MM.1S (cell line): Measurements from ENCODE around the gene FAM221A.

Experiments
- DNase-seq: peaks from one replicate; pipeline ENCODE4 v3.0.0-alpha.2; 2015
- H2AFZ ChIP-seq: fragments of 300-600 bp; sonication (generic); 2 replicates; pipeline ENCODE4 v1.6.0; 2016; ENCODE audit warnings: antibody characterized with exemption, low read length
- H3F3A ChIP-seq: fragments of 300-600 bp; sonication (generic); 2 replicates; pipeline ENCODE4 v1.6.1; 2016; ENCODE audit warnings: mild to moderate bottlenecking, antibody characterized with exemption, low read length, moderate library complexity, mixed read lengths; ENCODE audit not compliant: insufficient read depth
- H3K27ac ChIP-seq: fragments of 300-600 bp; sonication (generic); 2 replicates; pipeline ENCODE4 v1.5.1; 2016; ENCODE audit warnings: mild to moderate bottlenecking, low read length
- H3K27me3 ChIP-seq: fragments of 300-600 bp; sonication (generic); replicated peaks from 2 replicates; pipeline ENCODE4 v1.6.0; 2016; ENCODE audit warnings: low read length; ENCODE audit not compliant: insufficient read depth
- H3K36me3 ChIP-seq: fragments of 300-600 bp; sonication (generic); replicated peaks from 2 replicates; pipeline ENCODE4 v1.6.1; 2016; ENCODE audit warnings: mild to moderate bottlenecking, low read length, mixed read lengths; ENCODE audit not compliant: insufficient read depth
- H3K4me1 ChIP-seq: fragments of 300-600 bp; sonication (generic); 2 replicates; pipeline ENCODE4 v1.6.1; 2016; ENCODE audit warnings: low read length, mixed read lengths
- H3K4me2 ChIP-seq: fragments of 300-600 bp; sonication (generic); 2 replicates; pipeline ENCODE4 v1.6.0; 2016; ENCODE audit warnings: low read depth, low read length
- H3K4me3 ChIP-seq: fragments of 300-600 bp; sonication (generic); 2 replicates; pipeline ENCODE4 v1.5.1; 2016; ENCODE audit warnings: low read length, mixed read lengths
- H3K79me2 ChIP-seq: fragments of 300-600 bp; sonication (generic); 2 replicates; pipeline ENCODE4 v1.6.1; 2016; ENCODE audit warnings: mixed run types, low read length, mixed read lengths
- H3K9ac ChIP-seq: fragments of 300-600 bp; sonication (generic); 2 replicates; pipeline ENCODE4 v1.6.1; 2016; ENCODE audit warnings: low read length, mixed read lengths
- H3K9me2 ChIP-seq: fragments of 300-600 bp; sonication (generic); replicated peaks from 2 replicates; pipeline ENCODE4 v1.6.1; 2016; ENCODE audit warnings: mild to moderate bottlenecking, low read length, mixed read lengths; ENCODE audit not compliant: insufficient read depth
- H3K9me3 ChIP-seq: fragments of 300-600 bp; sonication (generic); replicated peaks from 2 replicates; pipeline ENCODE4 v1.6.1; 2016; ENCODE audit warnings: mild to moderate bottlenecking, low read length, mixed read lengths; ENCODE audit not compliant: insufficient read depth
- H4K20me1 ChIP-seq: fragments of 300-600 bp; sonication (generic); 2 replicates; pipeline ENCODE4 v1.6.1; 2016; ENCODE audit warnings: mild to moderate bottlenecking, low read length, moderate library complexity, mixed read lengths; ENCODE audit not compliant: insufficient read depth
- EZH2 ChIP-seq: fragments of 300-600 bp; sonication (generic); optimal IDR thresholded peaks from 2 replicates; pipeline ENCODE3; 2017; ENCODE audit warnings: low read depth, mild to moderate bottlenecking, antibody characterized with exemption, low read length, mixed read lengths
- EZH2phosphoT487 ChIP-seq: fragments of 300-600 bp; sonication (generic); IDR thresholded peaks from 2 replicates; pipeline ENCODE4 v1.6.1; 2018; ENCODE audit warnings: antibody characterized with exemption, low read length
- TF ChIP-seq, protein P1 (sequence below): fragments of 300-600 bp; sonication (generic); IDR thresholded peaks from 2 replicates; pipeline ENCODE4 v1.5.1; 2016; ENCODE audit warnings: antibody characterized with exemption, low read length, mixed read lengths

FAM221A gene

DNA sequence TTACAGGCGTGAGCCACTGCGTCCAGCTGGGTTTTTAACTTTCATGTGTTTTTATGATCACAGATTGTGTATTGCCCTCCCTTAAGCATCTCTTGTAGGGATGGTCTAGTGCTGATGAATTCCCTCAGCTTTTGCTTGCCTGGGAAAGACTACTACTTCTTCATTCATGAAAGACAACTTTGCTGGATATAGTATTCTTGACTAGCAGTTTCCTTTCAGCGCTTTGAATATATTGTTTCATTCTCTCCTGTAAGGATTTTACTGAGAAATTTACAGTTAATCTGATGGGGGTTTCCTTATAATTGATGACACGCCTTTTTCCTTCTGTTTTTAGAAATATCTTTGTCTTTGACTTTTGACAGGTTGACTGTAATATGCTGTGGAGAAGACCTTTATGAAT lies 63.2 kb downstream of the FAM221A start:
- Histone ChIP-seq H3F3A (no peaks in the 10 kb centered on the region), H3K9ac (no peak overlapping the region), H2AFZ (no peak overlapping the region), H3K36me3 (no peaks in the 10 kb centered on the region), H3K9me3 (no peaks in the 10 kb centered on the region), H4K20me1 (no peaks in the 10 kb centered on the region), H3K4me1 (no peaks in the 10 kb centered on the region), H3K27ac (no peak overlapping the region), H3K4me2 (no peak overlapping the region), H3K27me3 (no peaks in the 10 kb centered on the region), H3K79me2 (no peaks in the 10 kb centered on the region), H3K9me2 (no peaks in the 10 kb centered on the region), H3K4me3 (no peak overlapping the region)
- TF ChIP-seq, protein P1, sequence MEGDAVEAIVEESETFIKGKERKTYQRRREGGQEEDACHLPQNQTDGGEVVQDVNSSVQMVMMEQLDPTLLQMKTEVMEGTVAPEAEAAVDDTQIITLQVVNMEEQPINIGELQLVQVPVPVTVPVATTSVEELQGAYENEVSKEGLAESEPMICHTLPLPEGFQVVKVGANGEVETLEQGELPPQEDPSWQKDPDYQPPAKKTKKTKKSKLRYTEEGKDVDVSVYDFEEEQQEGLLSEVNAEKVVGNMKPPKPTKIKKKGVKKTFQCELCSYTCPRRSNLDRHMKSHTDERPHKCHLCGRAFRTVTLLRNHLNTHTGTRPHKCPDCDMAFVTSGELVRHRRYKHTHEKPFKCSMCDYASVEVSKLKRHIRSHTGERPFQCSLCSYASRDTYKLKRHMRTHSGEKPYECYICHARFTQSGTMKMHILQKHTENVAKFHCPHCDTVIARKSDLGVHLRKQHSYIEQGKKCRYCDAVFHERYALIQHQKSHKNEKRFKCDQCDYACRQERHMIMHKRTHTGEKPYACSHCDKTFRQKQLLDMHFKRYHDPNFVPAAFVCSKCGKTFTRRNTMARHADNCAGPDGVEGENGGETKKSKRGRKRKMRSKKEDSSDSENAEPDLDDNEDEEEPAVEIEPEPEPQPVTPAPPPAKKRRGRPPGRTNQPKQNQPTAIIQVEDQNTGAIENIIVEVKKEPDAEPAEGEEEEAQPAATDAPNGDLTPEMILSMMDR, result no peak
- no peak for TF ChIP-seq EZH2
- TF ChIP-seq EZH2phosphoT487, result no peak
- DNase-seq, result no peak

DNA sequence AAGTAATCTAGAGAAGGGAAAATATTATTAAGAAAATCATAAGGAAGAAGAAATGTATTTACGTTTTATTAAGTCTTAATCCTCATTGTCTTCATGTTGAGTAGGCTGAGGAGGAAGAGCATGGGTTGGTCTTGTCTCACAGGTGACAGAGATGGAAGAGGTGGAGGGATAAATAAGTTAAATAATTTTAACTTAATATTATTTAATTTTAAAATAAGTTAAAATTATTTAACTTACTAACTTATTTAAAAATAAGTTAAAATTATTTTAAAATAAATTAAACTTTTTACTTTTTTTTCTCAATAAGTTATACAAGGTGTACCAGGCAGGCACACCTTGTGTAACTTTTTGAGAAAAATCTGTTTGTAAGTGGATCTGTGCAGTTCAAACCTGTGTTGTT lies 66.6 kb downstream of the FAM221A start:
- H3K27me3 ChIP-seq, result no peaks in the 10 kb centered on the region
- TF ChIP-seq, protein P1, result no peak
- TF ChIP-seq EZH2, result no peak
- no peak for TF ChIP-seq EZH2phosphoT487
- H3F3A ChIP-seq, result no peaks in the 10 kb centered on the region
- no peak overlapping the region for H3K4me3 ChIP-seq
- no peak overlapping the region for H2AFZ ChIP-seq
- H3K4me2 ChIP-seq, result no peak overlapping the region
- H3K9ac ChIP-seq, result no peak overlapping the region
- no peaks in the 10 kb centered on the region for H3K9me2 ChIP-seq
- H3K4me1 ChIP-seq, result no peaks in the 10 kb centered on the region
- no peaks in the 10 kb centered on the region for H3K9me3 ChIP-seq
- H3K79me2 ChIP-seq, result no peaks in the 10 kb centered on the region
- H3K36me3 ChIP-seq, result no peaks in the 10 kb centered on the region
- H3K27ac ChIP-seq, result no peak overlapping the region
- DNase-seq, result no peak
- no peaks in the 10 kb centered on the region for H4K20me1 ChIP-seq

DNA sequence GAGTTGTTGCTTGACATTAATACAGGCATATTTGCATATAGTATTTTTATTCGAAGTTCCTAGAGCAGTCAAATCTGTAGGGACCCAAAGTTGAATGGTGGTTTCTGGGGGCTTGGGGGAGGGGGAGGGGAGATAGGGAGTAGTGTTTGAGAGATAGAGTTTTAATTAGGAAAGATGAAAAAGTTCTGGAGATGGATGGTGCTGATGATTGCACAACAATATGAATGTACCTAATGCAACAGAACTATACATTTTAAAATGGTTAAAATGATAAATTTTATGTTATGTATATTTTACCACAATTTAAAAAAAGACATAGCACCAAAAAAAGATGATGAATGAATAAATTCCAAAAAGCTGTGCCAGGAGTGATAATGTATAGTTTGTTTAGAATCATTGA lies 71.9 kb downstream of the FAM221A start:
- H3K4me3 ChIP-seq, result no peak overlapping the region

More for the DNA sequence above, 71.9 kb downstream of the FAM221A start:
- no peak overlapping the region for H3K27ac ChIP-seq
- H3K79me2 ChIP-seq, result no peaks in the 10 kb centered on the region
- no peaks in the 10 kb centered on the region for H3K4me1 ChIP-seq
- TF ChIP-seq EZH2phosphoT487, result no peak
- TF ChIP-seq, protein P1, result no peak
- TF ChIP-seq EZH2, result no peak
- H2AFZ ChIP-seq, result no peak overlapping the region
- H3K9me2 ChIP-seq, result no peaks in the 10 kb centered on the region
- no peaks in the 10 kb centered on the region for H3K27me3 ChIP-seq
- H3K36me3 ChIP-seq, result no peaks in the 10 kb centered on the region
- no peak for DNase-seq
- H3K9me3 ChIP-seq, result no peaks in the 10 kb centered on the region
- no peak overlapping the region for H3K4me2 ChIP-seq
- no peak overlapping the region for H3K9ac ChIP-seq
- H3F3A ChIP-seq, result no peaks in the 10 kb centered on the region
- H4K20me1 ChIP-seq, result no peaks in the 10 kb centered on the region
